Mucosa of descending colon (tissue), 3 donors: ENCODE data around the gene REXO1. TPM values are rescaled to one million over a fixed set of nuclear protein-coding genes. Genes with fewer than 3 reads are reported as not detected.
"Not testable (repeated sequence)": the region's sequence is repeated elsewhere in the genome, so short reads cannot be mapped to it uniquely, and the experiment has no call there.

Experiments
- ATAC-seq: fragments of 200-7000 bp; cut with Tn5 transposase; one replicate; pipeline ENCODE4 v1.9.1; 2020; ENCODE audit warnings: mild to moderate bottlenecking, moderate library complexity
- DNase-seq, 3 donors: peaks; one replicate each; pipeline ENCODE4 v3.0.0-alpha.2; 2020
- H3K36me3 ChIP-seq: fragments of 200-600 bp; one replicate; pipeline ENCODE4 v1.8.0; 2021; ENCODE audit warnings: low read depth, mild to moderate bottlenecking
- H3K4me1 ChIP-seq: fragments of 200-600 bp; one replicate; pipeline ENCODE4 v1.8.0; 2021; ENCODE audit warnings: low read depth, mild to moderate bottlenecking
- H3K4me3 ChIP-seq: fragments of 200-600 bp; one replicate; pipeline ENCODE4 v1.8.0; 2021; ENCODE audit warnings: mild to moderate bottlenecking
- H3K9me3 ChIP-seq: fragments of 200-600 bp; one replicate; pipeline ENCODE4 v1.8.0; 2021; ENCODE audit warnings: mild to moderate bottlenecking
- intact Hi-C, 2 donors: fragments of 100-400 bp; cut with DNase I in 1 of 2; cut with micrococcal nuclease in 1 of 2; formaldehyde crosslinking; loops; one replicate each; pipeline versions ENCODE4 v1.11.0 to v1.11.1; 2022; cut with DNase I, micrococcal nuclease
- total RNA-seq, 3 donors: library from RNA; stranded (reverse); fragmentation: NEBNext Ultra II Directional in 2 of 3; extraction: Animal tissue kit (Norgen Biotek cat#: 25700) in 2 of 3; gene quantifications; one replicate each; pipeline versions ENCODE4 v1.2.1 to v1.2.4, GENCODE V29; 2021 to 2023
- TF ChIP-seq, protein P1 (sequence below): fragments of 200-600 bp; IDR thresholded peaks from one replicate; pipeline ENCODE4 v1.8.0; 2022; ENCODE audit warnings: antibody characterized with exemption, mild to moderate bottlenecking
- donor health status: DM: no; HTN: no; CAD: no; lungs with moderate emphysema.
- donor health status: DM: no; HTN: no; CAD: no.
- donor health status: DM: no; HTN: yes; CAD: no.

Gene REXO1
- total RNA-seq, 3 donors from 2014 or later, result 45.4 to 54.3 (median 50.2) TPM

DNA sequence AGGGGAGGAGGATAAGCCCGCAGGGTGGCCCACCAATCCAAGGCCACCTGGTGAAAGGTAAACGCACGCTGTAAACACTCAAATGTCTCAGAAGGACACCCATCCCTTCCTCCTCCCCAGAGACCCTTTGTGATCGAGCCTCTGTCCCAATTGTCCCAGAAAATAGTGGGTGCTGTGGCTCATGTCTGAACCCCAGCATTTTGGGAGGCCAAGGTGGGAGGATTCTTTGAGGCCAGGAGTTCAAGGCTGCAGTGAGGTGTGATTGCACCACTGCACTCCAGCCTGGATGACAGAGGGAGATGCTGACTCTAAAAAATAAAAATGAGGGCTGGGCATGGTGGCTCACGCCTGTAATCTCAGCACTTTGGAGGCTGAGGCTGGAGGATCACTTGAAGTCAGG lies 40.1 kb upstream of the REXO1 start:
- H3K4me1 ChIP-seq, result peaks cover 12% of the 10 kb centered on the region
- no peaks in the 10 kb centered on the region for H3K36me3 ChIP-seq
- ATAC-seq (no peak), DNase-seq (no peak)
- TF ChIP-seq, protein P1, sequence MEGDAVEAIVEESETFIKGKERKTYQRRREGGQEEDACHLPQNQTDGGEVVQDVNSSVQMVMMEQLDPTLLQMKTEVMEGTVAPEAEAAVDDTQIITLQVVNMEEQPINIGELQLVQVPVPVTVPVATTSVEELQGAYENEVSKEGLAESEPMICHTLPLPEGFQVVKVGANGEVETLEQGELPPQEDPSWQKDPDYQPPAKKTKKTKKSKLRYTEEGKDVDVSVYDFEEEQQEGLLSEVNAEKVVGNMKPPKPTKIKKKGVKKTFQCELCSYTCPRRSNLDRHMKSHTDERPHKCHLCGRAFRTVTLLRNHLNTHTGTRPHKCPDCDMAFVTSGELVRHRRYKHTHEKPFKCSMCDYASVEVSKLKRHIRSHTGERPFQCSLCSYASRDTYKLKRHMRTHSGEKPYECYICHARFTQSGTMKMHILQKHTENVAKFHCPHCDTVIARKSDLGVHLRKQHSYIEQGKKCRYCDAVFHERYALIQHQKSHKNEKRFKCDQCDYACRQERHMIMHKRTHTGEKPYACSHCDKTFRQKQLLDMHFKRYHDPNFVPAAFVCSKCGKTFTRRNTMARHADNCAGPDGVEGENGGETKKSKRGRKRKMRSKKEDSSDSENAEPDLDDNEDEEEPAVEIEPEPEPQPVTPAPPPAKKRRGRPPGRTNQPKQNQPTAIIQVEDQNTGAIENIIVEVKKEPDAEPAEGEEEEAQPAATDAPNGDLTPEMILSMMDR, result no peak
- H3K4me3 ChIP-seq, result no peak overlapping the region
- no peaks in the 10 kb centered on the region for H3K9me3 ChIP-seq
- intact Hi-C loops, result no loop called here

DNA sequence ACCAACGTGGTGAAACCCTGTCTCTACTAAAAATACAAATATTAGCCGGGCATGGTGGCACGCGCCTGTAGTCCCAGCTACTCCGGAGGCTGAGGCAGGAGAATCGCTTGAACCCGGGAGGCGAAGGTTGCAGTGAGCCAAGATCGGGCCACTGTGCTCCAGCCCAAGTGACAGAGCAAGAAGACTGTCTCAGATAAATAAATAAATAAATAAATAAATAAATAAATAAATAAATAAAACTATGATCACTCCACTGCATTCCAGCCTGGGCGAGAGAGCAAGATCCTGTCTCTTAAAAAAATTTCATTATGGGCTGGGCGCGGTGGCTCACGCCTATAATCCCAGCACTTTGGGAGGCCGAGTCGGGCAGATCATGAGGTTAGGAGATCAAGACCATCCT lies 38.1 kb upstream of the REXO1 start:
- ATAC-seq, H3K4me3 ChIP-seq, H3K9me3 ChIP-seq, H3K36me3 ChIP-seq, intact Hi-C loops, DNase-seq: not testable (repeated sequence)
- H3K4me1 ChIP-seq, result peaks cover 17% of the 10 kb centered on the region

- H3K36me3 ChIP-seq, H3K9me3 ChIP-seq, intact Hi-C loops: not testable (repeated sequence)
- ATAC-seq (peak; percentile 95), DNase-seq (peak; percentile 96 to 98 (median 98))
- H3K4me3 ChIP-seq, result peak within 1 kb of the TSS; percentile 69
- peaks cover 19% of the 10 kb centered on the region for H3K4me1 ChIP-seq
Observed at GRCh38 chr19:1885398-1886119, 37.3 kb upstream of the REXO1 start, which contains the start of gene ABHD17A. TSS of gene ABHD17A (minus strand) at chr19:1885496. CDS start at chr19:1881566, 3,930 bp downstream.

- peak overlapping the region; percentile 69 for H3K4me3 ChIP-seq
- DNase-seq (peak in 1 of 3 donors; percentile 63), ATAC-seq (peak; percentile 33)
- H3K9me3 ChIP-seq, result no peaks in the 10 kb centered on the region
- intact Hi-C loops, result no loop called here
- no peaks in the 10 kb centered on the region for H3K36me3 ChIP-seq
- TF ChIP-seq, protein P1, result no peak
- H3K4me1 ChIP-seq, result peaks cover 19% of the 10 kb centered on the region
Observed at GRCh38 chr19:1884719-1885334, 36.5 kb upstream of the REXO1 start.

GRCh38 chr19:1884291-1884718 lies 36.0 kb upstream of the REXO1 start:
- intact Hi-C loops, result no loop called here
- peak; percentile 68 for ATAC-seq
- TF ChIP-seq, protein P1, result no peak
- Histone ChIP-seq H3K4me3 (peak overlapping the region; percentile 69), H3K9me3 (no peaks in the 10 kb centered on the region), H3K4me1 (peaks cover 19% of the 10 kb centered on the region), H3K36me3 (no peaks in the 10 kb centered on the region)
- DNase-seq, result peak in 2 of 3 donors; percentile 52 to 53

DNA sequence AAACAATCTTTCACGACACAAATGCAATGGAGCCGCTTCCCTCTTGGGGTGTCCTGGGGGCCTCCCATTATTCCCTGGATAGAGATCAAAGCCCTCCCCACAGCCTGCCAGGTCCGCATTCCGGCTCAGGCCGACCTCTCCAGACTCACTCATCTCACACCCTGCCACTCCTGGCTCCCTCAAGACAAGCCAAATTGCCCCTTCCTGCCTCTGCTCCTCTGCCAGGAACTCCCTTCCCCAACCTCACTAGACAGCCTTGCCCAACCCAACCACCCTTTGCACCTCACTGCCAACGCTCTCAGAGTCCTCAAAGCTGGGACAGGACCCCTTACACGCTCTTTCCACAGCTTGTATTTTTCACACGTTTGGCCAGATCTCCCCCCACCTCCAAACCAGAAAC lies 35.5 kb upstream of the REXO1 start:
- no peak overlapping the region for H3K4me3 ChIP-seq
- ATAC-seq (peak; percentile 5), DNase-seq (peak in 1 of 3 donors; percentile 41)
- H3K36me3 ChIP-seq, result no peaks in the 10 kb centered on the region
- TF ChIP-seq, protein P1, result no peak
- intact Hi-C loops, result no loop called here
- H3K4me1 ChIP-seq, result peaks cover 19% of the 10 kb centered on the region
- no peaks in the 10 kb centered on the region for H3K9me3 ChIP-seq
